GM18505 (cell line): ENCODE measurements around the gene CAV2.
A peak's percentile ranks its signal among the peaks of the same experiment; 100 is the strongest.

ENCODE experiments used
- ATAC-seq: cut with Tn5 transposase; IDR thresholded peaks from one replicate; pipeline ENCODE4 v1.9.1; 2021; ENCODE audit not compliant: unreplicated experiment
- POLR2A ChIP-seq: IDR thresholded peaks from 4 replicates; pipeline ENCODE4 v1.6.1; 2011; ENCODE audit warnings: borderline replicate concordance; ENCODE audit not compliant: insufficient read depth, insufficient read length; ENCODE audit errors: extremely low read depth

Gene CAV2

DNA sequence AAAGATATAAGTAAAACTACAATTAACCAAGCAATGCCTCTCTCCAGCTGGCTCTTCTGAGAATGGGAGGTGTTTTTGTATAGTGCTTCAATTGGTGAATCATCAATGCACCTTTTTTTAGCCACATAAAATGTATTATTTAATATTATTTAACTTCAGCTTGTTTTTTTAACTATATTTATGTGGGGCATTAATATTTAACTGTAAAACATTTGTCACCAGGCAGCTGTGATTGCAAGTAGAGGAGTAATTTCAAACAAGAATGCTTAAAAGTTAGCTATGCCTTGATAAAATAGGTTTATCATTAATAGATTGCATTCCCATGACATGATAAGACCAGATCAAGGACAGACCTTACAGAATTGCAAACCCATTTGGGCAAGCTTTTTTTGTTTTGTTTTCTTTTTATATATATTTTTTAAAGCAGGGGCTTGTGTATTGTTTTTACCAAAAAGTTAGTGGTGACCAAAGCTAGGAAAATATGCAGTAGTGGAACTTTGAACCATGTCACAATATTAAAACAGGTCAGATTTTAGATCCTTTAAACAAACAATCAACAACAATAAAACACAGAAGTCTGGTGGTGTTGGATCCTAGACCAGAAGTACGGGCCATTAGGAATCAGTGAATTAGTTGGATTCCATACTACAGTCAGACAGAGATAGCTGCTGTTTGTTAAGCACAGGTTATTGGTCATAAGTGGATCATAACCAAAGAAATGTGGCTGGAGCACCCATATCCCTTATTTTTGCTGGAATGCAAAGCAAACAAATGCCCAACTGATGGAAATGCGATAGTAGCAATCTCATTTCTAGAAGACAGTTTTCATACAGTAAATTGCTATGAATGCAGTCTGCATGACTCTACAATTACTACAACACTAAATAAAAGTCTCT, 2.9 kb downstream of the CAV2 start:
- no peak for TF ChIP-seq POLR2A
- no peak for ATAC-seq

- ATAC-seq: no peak
- no peak for TF ChIP-seq POLR2A
Measured at GRCh38 chr7:116503835-116504234, 4.3 kb downstream of the CAV2 start.

GRCh38 chr7:116505278-116505677, 5.7 kb downstream of the CAV2 start:
- ATAC-seq: no peak
- TF ChIP-seq POLR2A: no peak

DNA sequence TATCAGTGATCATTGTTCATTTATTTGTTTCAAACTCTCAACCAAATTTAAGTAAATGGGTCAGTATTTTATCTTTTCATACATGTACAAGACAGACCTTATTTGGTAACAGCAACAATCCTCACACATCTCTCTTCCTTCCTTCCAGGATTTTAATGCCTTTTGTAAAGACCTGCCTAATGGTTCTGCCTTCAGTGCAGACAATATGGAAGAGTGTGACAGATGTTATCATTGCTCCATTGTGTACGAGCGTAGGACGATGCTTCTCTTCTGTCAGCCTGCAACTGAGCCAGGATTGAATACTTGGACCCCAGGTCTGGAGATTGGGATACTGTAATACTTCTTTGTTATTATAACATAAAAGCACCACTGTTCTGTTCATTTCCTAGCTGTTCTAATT, 6.3 kb downstream of the CAV2 start:
- TF ChIP-seq POLR2A: no peak
- ATAC-seq: no peak

DNA sequence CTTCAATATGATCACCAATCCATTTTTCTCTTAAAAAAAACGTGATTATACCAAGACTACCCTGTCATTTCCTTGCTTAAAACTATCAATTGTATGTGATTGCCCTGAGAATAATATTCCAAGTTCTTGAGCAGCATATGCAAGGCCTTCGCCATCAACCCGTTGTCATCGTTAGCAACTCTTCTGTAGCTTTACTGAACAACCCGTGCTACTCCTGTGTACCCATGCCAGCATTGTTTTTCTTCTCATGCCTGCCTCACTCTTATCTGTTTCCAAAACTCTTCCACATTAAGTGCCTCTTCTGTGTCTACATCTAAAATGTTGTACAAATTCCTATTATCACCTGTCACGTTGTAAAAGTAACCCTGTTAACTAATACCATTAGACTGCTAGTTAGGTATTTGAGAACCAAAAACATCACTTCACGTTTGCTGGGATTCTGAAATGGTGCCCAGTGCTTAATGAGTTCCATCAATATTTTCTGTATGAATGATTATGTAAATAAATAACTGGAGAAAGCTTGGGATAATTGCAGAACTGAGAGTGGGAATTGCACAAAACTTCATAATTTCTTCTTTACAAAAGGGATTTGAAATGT, 10.5 kb downstream of the CAV2 start:
- no peak for TF ChIP-seq POLR2A
- no peak for ATAC-seq

DNA sequence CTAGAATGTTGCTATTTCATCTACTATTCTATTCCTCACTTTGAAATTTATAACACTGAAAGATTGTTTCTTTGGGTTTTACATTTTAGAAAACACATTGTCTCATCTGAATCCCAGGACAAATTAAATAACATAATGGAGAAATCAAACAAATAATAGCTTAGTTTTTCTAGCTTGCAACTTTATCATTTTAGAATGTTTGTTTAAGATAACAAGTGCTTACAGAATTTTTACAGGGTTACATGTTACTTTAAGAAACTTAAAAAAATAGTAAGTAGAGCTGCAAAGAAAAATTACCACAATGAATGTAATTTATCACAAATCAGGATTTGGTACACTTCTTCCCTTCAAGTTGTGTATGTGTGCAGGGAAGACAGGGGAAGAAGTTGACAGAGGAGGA, 11.3 kb downstream of the CAV2 start:
- no peak for TF ChIP-seq POLR2A
- ATAC-seq: no peak

- ATAC-seq: peak; percentile 93
- no peak for TF ChIP-seq POLR2A
Measured at GRCh38 chr7:116511552-116512519, 12.3 kb downstream of the CAV2 start.

DNA sequence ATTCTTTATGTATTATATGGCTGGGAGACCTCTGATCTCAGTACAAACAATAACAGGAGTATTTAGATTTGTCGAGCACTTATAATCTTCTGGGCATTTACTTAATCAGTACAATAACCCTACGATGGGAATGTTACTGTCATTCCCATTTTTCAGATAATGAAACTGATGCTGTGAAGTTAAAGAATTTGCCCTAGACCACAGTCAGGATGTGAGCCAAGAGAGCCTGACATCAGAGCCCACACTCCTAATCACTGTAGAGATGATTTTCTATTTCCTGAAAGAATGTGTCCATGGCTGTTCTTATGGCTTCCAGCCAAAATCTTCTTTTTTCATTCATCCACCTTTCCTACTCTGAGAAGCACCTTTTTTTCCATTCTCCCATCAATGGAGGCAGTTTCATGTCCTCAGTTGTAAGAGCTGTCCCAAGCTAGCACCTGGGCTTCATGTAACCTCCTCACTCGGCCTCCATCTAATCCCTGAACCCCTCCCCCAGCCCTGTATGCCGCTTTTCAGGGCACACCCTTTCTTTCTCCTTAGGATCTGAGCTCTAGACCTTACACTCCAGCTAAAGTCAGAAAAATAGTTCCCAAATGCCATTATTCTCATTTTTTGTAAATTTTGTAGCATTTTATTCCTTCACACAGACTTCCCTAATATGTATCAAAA, 13.1 kb downstream of the CAV2 start:
- no peak for ATAC-seq
- TF ChIP-seq POLR2A: no peak

DNA sequence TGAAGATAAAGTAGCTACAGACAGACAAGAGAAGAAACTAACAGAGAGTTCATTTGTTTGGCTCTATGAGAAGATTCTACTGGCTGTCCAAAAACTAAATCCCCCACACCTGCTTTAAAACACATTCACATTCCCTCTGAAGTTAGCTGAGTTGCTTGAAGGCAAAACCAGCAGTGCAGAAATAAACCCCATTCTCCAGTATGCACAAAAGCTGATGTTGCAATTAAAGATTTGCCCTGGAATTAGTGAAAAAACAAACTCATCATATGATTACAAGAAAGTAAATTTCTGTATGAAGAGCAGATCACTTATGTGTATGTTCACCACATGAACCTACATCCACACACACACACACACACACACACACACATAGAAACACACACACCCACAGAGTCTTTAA, 16.0 kb downstream of the CAV2 start:
- TF ChIP-seq POLR2A: no peak
- ATAC-seq: no peak

DNA sequence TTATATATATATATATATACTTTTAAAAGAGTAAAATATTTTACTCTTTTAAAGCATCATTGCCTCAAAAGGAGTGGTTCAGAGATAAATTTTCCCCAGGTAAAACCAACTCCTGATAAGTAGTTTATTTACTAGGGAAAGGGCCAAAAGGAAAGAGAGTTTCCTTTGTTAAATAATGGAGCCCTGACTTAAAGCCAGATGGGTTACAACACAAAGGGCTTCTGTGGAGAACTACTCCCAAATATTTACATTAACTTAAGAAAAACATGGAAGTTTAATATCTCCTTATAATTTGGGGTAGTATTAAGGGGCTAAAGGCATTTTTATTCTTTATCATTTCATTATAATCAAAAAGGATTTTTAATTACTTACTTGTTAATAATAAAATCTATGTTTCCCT, 16.8 kb downstream of the CAV2 start:
- ATAC-seq: no peak
- TF ChIP-seq POLR2A: no peak

DNA sequence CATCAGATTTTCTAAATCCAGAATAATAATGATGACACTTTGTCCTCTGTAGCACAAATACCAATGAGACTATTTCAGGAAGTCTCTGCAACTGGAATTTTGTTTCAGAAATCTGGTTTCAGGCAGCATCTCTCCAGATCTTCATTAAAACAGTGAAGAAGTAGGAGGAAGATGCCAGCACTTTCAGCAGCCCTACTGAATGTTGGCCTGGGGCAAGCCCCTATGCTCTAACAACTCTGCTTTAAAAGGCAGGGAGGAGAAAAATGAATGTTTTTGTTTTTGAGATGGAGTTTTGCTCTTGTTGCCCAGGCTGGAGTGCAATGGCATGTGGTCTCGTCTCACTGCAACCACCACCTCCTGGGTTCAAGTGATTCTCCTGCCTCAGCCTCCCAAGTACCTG, 18.1 kb downstream of the CAV2 start:
- no peak for ATAC-seq
- TF ChIP-seq POLR2A: no peak

GRCh38 chr7:116518961-116519360, 19.4 kb downstream of the CAV2 start:
- ATAC-seq: no peak
- no peak for TF ChIP-seq POLR2A
